HG03175 (cell line): ENCODE results near the gene AHNAK.
"Not testable (repeated sequence)": the region's sequence is repeated elsewhere in the genome, so short reads cannot be mapped to it uniquely, and the experiment has no call there.

ENCODE experiments used
- ATAC-seq: cut with Tn5 transposase; IDR thresholded peaks from one replicate; pipeline ENCODE4 v1.9.1; 2021; ENCODE audit warnings: mild to moderate bottlenecking, moderate library complexity; ENCODE audit not compliant: unreplicated experiment

The AHNAK gene

DNA sequence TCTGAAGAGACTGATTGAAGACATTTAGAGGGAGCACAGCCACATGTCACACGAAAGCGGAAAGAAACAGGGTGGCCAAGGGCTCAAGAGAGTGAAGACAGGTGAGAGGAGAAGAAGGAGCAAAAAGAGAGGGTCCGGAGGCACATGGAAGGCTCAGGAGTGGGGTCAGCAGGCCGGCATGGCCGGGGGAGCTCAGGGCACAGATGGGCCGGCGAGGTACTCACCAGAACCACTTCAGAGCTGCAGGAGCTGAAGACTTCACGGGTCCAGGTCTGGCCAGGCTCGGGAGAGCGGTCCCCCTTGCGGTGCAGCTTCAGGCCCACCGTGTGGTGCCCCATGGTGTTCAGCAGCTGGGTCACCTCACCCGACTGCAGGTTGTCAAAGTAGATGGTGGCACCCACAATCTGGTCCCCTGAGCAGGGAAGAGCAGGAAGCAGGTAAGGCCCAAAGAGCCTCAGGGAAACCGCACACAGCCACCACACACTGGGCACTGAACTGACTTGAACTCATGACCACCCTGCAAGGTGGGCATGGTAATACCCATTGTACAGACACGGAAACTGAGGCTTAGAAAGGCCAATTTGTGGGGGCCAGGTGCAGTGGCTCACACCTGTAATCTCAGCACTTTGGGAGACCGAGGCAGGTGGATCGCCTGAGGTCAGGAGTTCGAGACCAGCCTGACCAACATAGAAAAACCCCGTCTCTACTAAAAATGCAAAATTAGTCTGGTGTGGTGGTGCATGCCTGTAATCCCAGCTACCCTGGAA lies 11.6 kb downstream of the AHNAK start:
- no peak for ATAC-seq

DNA sequence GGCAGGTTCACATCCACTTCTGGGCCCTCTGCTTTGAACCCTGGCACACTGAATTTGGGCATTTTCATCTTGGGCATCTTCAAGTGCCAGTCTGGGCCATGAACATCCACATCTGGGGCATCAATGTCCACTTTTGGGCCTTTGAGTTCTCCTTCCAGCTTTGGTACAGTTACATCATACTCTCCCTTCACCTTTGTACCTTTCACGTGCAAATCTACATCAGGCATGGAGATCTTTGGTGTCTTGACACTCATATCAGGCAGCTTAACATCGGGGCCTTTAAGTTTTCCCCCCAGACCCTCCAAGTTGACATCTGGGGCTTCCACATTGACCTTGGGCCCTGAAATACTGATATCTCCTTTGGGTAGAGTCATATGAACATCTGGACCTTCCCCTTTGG lies 14.5 kb downstream of the AHNAK start:
- no peak for ATAC-seq

DNA sequence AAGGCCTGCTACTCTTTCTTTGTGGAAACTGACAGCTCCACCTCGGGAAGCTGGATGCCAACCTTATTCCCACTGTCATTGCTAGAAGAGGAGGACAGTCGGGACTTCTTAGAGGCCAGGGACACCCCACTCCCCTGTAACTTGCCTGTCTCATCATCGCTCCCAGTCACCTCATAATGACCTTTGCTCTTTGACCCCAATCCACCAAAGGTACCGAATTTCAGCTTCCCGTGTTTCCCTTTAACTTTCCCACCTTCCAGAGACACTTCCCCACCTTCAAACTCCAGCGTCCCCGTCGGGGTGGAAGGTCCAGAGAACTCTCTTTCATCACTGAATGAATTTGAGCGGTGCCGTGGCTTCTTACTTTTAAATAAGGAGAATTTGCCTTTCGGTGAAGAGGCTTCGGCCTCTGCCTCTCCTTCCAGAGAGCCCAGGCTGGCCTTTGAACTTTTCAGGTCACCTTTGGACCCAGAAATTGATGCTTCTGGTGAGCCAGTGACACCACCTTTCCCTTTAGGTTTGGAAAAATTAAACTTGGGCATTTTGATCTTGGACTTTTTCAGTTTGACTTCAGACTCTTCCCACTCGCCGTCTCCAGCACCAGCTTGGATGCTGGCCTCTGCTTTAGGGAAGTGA lies 29.8 kb downstream of the AHNAK start:
- no peak for ATAC-seq

DNA sequence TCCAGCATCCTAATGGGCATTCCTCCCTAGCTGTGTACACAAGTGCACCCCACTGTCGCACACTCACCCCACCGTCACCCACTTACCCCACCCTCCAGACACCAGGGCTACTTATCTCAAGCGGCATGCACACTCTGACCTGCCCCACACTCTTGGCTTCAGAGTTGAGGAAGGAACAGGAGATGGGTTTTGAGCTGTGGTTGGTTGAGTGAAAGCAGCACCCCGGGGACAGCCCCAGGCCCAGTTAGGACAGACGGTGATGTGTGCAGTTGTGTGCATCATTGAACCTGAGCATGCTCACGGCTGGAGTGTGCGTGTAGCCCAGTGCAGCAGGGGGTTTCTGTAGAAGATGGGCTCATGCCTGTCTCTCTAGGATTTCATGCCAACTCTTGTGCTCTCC lies 32.5 kb downstream of the AHNAK start:
- ATAC-seq, result no peak

DNA sequence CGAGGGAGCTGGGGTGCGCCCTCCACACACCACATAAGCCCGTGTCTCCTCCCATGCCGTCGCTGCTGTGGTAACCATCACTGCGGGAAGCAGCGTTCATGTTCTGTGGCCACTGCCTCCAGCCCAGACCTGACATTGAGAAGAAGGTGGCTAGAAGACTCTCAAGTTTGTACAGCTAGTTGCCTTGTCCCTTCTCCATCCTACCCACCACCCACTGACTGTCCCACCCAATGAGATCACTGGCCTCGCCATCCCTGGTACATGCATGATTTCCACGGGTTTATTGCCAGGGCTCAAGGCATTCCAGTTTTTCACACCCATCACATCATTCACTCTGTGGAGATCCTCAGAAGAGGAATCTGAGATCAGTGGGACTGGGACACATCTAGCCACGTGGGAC lies 33.0 kb downstream of the AHNAK start:
- ATAC-seq, result no peak

DNA sequence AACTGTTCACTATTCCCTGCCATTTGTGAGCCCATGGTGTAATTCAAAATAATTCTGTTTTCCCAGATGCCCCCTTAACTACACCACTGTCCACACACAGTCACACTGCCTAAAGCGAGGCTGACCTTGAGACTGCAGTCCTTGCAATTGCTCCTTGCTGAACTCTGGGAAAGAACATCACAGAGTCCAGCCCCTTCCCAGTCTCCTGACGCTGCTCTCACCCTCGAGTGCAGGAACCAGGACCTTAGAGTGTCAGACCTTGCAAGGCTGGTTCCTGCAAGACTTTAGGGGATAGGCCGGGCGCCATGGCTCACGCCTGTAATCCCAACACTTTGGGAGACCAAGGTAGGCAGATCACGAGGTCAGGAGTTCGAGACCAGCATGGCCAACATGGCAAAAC lies 33.6 kb downstream of the AHNAK start:
- ATAC-seq, result no peak

DNA sequence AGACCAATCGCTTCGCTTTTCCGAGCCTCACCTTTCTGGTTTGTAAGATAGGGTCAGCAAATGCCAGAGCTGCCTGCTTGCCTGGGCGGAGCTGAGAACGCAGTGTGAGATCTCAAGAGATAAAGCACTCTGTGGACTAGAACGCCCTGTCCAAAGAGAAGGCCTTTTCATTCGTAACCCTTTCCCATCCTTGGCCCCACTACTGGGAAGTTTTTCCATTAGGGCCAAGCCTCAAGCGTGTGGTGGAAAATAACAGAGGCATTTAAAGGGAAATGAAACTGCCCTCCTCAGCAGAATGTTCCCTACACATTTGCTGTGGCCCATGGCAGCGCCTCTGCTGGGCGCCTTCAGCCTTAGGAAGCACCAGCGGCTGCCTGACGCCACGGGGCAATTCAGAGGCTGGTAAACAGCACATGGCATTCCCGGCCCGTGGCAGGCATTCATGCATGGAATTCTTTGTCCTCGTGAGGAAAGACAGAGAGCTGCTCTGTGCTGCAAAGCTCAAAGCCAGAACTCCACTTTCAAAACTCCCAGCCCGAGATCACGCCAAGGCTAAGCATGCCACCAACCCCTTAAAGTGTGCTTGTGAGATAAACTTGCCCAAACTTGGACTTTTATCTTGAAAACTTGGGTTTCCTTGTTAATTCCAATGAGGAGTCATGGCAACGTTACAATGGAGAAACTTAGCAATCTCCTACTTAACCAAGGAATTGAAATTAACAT lies 38.1 kb downstream of the AHNAK start:
- ATAC-seq, result no peak

DNA sequence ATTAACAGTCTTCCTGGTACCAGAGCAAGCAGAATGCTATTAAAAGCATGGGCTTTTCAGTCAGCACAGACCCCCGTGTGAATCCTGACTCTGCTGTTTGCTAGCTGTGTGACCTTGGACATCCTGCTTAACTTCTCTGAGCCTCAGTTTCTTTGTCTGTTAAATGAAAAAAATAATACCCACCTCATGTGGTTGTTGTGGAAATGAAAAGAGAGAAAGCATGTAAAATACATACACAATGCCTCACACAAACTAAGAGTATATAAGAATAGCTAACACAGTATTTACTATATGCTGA lies 39.5 kb downstream of the AHNAK start:
- ATAC-seq, result no peak

DNA sequence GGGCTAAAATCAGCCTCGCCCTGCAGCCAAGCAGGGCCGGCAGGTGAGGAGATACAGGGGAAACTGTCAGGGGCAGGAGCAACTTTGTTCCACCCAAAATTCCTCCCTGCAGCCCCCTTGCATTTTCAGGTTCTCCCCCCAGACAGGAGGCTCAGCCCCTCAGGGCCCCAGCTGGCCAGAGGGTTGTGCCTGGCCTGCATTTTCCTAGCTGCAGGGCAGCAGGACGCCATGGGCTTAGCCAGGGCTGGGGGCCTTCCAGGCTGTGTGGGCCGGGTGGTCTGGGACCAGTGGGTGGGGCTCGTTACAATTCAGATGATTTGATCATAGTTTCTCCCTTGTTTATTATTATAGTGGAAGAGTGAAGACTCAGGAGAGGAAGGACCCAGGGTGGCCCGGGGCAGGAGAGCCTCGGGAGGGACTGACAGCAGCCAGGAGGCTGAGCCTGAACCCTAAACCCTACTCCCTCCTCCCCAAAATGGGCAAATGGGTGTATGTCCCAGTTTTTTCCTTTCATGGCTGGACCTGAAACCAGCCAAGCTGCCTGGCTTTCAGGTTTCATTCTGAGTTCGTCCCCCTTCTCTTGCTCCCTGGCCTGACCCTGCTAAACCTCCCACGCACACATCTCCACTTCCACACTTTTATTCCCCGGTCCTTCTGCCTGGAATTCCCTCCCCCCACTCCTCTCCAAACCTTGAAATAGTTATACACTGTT lies 40.0 kb downstream of the AHNAK start:
- ATAC-seq, result no peak

DNA sequence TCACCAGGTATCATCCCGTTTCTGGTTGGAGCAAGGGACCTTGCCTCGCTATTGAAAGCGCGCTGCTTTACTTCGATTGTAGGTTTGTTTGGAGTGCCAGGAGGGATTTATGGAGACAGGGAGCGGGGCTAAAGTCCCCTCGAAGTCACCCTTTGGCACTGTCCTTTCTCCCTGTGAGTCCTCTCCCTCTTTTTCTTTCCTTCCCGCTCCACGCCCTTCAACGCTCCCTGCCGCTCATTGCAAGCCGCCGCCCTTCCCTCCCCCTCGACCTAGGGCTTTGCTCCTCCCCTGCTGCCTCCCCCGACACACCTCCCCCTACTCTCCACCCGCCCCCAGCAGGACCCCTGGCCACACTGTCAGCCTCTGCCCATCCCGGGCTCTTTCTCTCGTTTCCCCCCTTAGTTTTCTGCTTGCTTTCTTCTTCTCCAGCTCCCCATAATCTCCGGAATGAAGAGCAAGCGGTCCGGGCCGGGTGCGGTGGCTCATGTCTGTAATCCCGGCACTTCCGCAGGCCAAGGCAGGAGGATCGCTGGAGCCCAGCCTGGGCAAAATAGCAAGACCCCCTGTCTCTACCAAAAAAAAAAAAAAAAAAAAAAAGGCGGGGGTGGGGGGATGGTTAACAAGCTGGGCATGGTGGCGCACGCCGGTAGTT lies 41.0 kb downstream of the AHNAK start:
- ATAC-seq, result no peak

DNA sequence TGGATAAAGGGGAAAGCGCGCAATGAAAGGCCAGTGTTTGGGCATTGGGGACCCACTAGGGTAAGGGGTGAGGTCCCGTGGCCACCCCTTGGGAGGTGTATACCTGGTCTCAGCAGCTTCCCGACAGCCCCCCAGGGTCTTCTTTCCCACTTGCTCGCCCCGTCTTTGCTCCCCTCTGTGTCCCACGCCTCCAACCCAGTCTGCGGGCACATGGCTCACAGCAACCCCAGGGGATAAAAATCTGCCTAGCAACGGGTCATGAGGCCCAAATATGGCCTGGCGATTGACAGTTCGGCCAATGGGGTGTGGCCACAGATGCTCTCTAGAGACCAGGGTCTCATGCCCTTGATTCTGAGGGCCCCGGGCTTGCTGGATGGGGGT lies 41.6 kb downstream of the AHNAK start:
- no peak for ATAC-seq

DNA sequence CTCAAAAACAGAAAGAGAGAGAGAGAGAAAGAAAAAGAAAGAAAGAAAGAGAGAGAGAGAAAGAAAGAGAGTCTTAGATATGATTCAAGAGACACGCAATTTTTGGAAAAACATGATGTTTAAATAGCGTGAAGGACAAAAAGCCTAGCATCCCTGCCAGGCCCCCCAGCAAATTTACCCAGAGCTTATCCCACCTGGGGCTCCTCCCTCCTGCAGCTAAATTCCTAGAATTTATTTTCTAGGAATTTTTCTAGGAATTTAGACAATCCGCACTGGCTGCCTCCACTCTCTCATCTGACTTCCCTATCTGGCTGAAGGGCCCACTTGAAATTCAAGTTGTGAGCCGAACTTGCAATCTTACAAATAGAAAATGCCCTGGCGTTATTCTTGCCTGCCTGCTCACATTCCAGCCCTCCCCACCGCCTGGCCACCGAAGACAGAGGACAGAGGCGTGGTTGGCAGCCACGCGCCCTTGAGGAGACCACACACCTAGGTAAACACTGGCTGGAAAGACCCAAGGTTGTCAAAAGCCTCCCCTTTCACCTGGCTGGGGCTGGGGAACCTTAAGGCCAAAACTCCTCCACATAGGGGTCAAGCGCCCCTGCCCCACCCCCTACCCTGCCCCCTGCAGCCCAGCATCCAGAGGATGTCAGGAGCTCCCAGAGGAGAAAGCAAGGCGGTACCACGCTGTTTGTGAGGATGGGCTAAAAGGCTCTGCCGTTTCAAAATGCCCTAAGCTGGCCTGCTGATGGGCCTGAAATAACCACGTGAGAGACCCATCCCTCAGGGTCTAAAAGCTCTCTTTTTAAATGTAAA lies 42.2 kb downstream of the AHNAK start:
- no peak for ATAC-seq

DNA sequence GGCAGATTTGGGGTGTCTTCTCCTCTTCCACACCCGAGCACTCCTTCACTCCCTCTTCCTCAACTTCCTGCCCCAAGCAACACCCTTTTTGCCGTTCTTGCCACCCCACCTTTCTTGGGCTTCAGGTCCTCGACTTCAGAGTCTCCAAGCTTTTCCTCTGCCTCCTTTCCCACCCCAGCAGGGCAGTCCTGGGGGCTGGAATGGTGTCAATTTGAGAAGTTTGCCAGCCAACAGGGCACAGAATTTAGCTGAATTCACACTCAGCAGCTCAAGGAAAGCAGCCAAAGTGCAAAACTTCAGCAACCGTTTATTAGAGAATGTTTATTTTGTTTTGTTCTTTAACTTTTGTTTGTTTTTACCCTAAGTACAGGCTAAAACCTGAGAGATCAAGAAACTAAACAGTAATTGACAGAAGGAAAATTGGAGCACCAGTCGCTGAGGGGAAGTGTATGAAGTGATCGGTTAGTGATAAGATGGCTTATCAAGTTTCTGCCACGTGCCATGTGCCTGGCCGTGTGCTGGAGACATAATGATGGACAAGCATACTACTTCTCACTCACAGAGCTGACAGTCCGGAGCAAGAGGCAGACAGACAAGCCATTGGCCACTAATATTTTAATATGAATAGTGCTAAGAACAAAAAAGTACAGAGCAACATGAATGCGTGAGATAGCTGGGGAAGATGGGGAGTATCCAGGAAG lies 44.4 kb downstream of the AHNAK start:
- no peak for ATAC-seq

DNA sequence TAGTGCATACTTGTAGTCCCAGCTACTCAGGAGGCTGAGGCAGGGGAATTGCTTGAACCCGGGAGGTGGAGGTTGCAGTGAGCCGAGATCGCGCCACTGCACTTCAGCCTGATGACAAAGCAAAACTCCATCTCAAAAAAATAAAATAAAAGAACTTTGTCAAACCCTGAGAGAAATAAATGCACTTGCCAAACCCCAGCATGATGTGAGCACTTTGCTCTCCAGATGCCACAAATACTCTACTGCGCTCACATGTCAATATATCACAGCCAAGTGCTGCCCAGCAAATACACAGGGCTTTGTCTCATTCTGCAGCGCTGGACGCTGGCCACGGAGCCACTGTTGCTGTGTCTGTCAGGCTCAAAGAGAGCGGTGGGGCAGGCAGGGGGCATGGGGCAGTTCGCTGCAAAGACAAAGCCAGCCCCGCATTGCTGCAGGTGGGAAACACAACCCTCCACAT lies 45.1 kb downstream of the AHNAK start:
- ATAC-seq, result no peak

DNA sequence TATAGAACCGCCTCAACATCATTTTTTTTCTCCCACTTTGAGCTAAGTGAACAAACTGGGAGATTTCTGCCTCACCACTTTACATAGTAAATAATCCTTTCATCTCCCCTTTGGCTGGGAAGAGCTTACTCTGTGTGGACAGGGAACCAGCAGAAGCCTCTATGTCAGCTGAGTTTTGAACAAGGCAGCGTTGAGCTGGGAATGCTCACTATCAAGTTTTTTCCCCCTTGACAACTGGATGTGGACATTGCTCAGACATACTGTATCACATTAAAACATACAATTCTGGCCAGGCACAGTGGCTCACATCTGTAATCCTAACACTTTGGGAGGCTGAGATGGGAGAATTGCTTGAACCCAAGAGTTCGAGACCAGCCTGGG lies 46.0 kb downstream of the AHNAK start:
- ATAC-seq, result no peak

DNA sequence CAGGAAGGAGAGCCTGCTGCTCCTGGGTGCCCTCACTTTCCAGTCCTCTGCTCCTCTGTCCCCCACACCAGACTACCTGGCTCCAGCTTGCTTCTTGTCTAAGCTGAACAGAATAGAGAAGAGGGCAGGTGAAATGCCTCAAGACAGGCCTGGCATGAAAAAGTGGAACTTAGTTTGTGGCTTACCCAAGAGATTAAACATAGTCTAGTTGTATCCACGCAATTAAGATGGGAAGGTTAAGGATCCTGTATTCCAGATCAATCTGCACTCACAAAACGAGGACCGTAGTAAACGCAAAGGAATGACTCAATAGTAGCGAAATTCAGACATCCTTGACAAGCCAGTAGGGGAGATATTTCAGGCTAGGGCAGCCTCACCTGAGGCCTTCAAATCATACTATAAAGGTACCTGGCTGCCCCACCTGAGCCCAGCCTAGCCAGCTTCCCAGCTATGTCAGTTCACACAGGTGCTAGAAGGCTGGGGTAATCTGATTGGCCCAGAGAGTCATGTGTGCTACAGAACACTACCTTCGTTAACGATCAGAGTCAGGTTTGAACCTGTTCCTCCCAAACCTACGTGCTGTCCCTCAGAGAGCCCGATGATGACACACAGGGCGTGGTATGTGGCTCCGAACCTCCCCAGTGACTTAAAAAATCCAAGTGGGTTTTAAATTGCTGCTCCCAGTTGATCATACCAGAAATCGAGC lies 46.5 kb downstream of the AHNAK start:
- no peak for ATAC-seq

DNA sequence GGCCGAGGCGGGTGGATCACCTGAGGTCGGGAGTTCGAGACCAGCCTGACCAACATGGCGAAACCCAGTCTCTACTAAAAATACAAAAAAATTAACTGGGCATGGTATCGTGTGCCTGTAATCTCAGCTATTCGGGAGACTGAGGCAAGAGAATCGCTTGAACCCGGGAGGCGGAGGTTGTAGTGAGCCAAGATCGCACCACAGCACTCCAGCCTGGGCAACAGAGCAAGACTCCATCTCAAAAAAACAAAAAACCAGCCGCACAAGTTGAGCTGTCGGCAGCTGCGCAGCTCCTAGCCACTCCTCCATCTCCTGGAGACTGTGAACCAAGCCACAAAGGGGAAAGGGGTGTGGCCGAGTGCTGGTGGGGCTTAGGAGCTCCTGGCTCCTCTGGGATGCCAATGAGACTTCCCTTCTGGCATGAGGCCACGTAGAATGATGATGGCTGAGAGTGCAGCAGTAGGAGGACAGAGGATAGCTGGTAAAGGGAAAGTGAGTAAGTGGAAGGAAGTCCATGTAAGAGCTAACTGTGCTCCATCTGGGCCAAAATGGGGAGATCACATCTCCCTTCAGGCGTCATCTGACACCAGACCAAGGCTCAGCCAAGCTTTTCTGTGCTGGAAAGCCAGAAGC lies 47.2 kb downstream of the AHNAK start:
- ATAC-seq, result not testable (repeated sequence)

DNA sequence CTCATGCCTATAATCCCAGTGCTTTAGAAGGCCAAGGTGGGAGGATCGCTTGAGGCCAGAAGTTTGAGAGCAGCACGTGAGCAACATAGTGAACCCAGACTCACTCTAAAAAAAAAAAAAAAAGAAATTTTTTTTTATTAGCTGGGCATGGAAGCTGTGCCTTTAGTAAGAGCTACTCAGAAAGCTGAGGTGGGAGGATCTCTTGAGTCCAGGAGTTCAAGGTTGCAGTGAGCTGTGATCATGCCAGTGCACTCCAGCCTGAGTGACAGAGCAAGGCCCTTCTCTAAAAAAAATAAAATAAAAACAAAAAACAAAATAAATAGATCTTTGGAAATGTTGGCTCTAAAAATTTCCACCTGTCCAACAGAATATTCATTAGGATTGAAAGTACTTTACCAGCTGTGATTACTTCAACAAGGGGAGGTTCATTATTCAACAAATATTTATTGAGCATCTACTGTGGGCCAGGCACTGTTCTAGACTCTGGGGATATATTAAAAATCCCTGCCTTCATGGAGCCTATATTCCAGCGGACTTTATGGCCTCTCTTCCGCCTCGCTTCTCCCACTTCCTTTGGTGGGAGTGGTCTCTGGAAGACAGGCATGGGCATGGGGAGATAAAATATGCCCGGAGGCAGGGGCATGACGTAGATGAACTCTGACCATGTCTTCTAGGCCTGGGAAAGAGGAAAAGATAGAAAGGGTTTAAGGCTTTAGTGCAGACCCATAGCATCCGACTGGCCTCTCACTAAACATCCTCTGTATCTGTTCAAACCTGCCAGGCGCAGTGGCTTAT lies 47.9 kb downstream of the AHNAK start:
- ATAC-seq, result no peak
